ENCODE measurements around the gene MYO1B.

- TF ChIP-seq TAF1 (IDR thresholded peaks at IDR 0.05; ENCODE audit: borderline replicate concordance, insufficient read depth, low read length) (no peak), POLR2AphosphoS5 (IDR thresholded peaks at IDR 0.05; ENCODE audit: low read depth, low read length) (no peak), SIN3A (IDR thresholded peaks at IDR 0.05; ENCODE audit: borderline replicate concordance, insufficient read depth, low read length) (no peak)
- TF ChIP-seq, protein P1, sequence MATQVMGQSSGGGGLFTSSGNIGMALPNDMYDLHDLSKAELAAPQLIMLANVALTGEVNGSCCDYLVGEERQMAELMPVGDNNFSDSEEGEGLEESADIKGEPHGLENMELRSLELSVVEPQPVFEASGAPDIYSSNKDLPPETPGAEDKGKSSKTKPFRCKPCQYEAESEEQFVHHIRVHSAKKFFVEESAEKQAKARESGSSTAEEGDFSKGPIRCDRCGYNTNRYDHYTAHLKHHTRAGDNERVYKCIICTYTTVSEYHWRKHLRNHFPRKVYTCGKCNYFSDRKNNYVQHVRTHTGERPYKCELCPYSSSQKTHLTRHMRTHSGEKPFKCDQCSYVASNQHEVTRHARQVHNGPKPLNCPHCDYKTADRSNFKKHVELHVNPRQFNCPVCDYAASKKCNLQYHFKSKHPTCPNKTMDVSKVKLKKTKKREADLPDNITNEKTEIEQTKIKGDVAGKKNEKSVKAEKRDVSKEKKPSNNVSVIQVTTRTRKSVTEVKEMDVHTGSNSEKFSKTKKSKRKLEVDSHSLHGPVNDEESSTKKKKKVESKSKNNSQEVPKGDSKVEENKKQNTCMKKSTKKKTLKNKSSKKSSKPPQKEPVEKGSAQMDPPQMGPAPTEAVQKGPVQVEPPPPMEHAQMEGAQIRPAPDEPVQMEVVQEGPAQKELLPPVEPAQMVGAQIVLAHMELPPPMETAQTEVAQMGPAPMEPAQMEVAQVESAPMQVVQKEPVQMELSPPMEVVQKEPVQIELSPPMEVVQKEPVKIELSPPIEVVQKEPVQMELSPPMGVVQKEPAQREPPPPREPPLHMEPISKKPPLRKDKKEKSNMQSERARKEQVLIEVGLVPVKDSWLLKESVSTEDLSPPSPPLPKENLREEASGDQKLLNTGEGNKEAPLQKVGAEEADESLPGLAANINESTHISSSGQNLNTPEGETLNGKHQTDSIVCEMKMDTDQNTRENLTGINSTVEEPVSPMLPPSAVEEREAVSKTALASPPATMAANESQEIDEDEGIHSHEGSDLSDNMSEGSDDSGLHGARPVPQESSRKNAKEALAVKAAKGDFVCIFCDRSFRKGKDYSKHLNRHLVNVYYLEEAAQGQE (IDR thresholded peaks at IDR 0.05; ENCODE audit: insufficient read depth in 1 of 2, low read depth in 2 of 2, low read length in 2 of 2): no peak
Measured at GRCh38 chr2:191474464-191474863, 229.3 kb downstream of the MYO1B start.
